ENCODE results near the gene LENG1. TPM values are rescaled to one million over a fixed set of nuclear protein-coding genes. Genes with fewer than 3 reads are reported as not detected.
A peak's percentile ranks its signal among the peaks of the same experiment; 100 is the strongest.
"Not testable (repeated sequence)": the region's sequence is repeated elsewhere in the genome, so short reads cannot be mapped to it uniquely, and the experiment has no call there.

The LENG1 gene
- polyA plus RNA-seq, 3 donors: 7.5 to 10.5 (median 9.8) TPM

DNA sequence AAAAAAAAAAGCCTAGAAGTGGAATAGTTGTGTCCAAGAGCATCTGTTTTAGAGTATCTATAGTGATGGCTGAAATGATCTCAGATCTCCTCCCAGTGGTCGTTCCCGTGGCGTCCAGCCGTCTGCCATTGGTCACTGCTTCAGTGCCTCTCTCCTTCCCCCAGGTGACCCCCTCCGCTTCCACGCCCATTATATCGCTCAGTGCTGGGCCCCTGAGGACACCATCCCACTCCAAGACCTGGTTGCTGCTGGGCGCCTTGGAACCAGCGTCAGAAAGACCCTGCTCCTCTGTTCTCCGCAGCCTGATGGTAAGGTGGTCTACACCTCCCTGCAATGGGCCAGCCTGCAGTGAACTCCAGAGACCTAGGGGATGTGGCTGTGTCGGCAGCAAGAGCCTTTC lies 33.5 kb upstream of the LENG1 start:
- DNase-seq (ENCODE audit: extremely low read depth in 1 of 11, low read depth in 9 of 11, low spot score in 4 of 11): no peak

GRCh38 chr19:54191811-54192453 lies 32.4 kb upstream of the LENG1 start:
- DNase-seq (ENCODE audit: extremely low read depth in 1 of 11, low read depth in 9 of 11, low spot score in 4 of 11): no peak

- DNase-seq (ENCODE audit: extremely low read depth in 1 of 11, low read depth in 9 of 11, low spot score in 4 of 11): peak; percentile 72 to 90 (median 86)
Observed at GRCh38 chr19:54191011-54191810, 31.7 kb upstream of the LENG1 start, which contains the start of gene TSEN34. Gene TSEN34, plus strand, starts transcription at chr19:54191308. Its CDS starts 57 bp downstream, at chr19:54191365.

DNA sequence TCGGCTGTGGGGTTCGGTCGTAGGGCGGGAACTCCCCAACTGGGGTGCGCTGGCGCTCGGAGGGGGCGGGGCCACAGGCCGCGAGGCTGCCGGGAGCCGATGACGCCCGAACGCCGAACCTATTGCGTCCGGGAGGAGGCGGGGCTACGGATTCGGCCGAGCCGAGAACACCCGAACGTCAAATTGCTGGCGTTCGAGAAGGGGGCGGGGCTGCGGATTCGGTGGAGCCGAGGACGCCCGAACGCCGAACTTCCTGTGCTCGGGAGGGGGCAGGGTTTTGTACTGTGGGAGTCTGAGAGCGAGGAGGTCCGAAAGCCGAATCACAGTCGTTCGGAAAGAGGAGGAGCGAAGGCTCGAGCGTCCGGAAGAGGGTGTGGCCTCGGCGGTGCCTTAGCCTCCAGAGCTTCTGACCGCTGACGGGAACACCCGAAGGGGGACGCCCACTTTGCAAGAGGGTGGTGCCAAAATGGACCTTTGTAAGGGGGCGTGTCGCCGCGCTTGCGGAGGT lies 31.0 kb upstream of the LENG1 start:
- peak; percentile 98 to 100 (median 99) for DNase-seq (ENCODE audit: extremely low read depth in 1 of 11, low read depth in 9 of 11, low spot score in 4 of 11)

DNA sequence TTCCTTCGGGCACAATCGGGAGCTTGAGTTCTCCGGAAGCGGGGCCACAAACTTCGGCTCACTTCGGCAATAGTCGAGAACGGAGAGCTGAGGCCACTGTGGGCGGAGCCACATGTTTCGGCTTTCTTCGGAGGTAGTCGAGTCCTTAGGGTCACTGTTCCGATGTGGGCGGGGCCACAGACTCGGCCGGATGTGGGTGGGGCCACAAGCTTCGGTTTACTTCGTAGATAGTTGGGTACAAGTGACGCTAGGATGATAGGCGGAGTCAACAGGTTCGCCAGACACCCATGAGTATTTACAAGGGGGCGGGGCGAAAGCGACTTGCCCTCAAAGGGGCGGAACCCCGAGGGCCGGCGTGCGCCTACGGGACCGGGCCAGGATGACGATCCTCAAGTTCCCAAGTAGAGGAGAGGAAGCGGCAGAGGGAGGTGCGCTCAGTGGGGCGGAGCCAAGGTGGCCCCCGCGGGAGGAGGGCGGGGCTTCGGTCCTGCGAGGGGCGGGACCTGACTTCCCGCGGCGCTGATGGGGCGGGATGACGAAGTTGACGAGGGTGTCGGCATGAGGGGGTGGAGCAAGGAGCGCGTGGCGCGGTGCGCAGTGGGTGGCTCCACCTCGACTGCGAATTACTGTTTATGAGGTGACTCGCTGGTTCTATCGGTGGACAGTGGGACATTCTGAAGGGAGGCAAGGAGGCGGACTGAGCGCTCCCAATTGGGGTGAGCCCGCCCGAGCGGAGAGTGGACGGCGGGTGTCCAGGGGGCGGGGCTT lies 30.4 kb upstream of the LENG1 start:
- peak; percentile 100 for DNase-seq (ENCODE audit: extremely low read depth in 1 of 11, low read depth in 9 of 11, low spot score in 4 of 11)

- DNase-seq (ENCODE audit: extremely low read depth in 1 of 11, low read depth in 9 of 11, low spot score in 4 of 11): no peak
Observed at GRCh38 chr19:54189145-54189734, 29.7 kb upstream of the LENG1 start, which contains the start of gene MBOAT7. Gene MBOAT7, minus strand, starts transcription at chr19:54189580. Its CDS starts 1,072 bp downstream, at chr19:54188508.

GRCh38 chr19:54188215-54188871 lies 28.8 kb upstream of the LENG1 start:
- DNase-seq (ENCODE audit: extremely low read depth in 1 of 11, low read depth in 9 of 11, low spot score in 4 of 11): no peak

DNA sequence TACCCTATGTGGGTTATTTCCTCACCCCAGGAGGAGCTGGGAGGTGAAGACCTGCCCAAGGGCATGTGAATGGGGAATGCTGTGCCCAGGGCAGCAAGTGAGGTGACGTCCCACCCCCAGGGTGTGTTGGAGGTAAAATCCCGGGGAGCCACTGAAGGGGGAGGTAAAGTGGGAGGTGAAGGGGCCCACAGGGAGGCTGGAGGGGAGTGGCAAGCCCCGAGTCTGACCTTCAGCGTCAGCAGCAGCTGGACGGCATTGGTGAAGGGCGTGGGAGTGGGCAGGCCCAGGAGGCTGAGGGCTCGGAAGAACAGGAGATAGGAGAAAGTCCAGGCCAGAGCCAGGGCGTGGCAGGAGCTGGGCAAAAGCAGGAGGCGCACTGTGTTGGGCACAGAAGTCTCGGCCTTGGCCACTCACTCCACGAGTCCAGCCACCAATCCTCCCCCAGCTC lies 27.4 kb upstream of the LENG1 start:
- DNase-seq (ENCODE audit: extremely low read depth in 1 of 11, low read depth in 9 of 11, low spot score in 4 of 11): no peak

DNA sequence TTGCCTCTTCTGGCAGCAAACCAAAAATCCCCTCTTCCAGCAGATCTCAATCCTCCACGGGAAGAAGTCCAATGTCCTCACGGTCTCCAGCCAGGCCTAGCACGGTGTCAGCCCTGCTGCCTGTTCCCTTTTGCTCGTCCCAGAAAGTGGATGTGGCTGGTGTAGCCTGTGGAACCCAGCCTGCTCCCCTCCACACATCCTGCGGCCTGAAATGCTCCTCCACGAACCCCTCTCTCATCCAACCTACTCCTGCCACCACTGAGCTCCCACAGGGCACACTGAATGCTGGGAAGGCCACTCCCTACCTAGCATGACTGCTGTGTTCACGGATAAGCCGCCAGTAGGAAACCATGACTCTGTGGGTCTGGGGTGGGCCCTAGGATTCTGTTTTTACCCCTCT lies 26.8 kb upstream of the LENG1 start:
- no peak for DNase-seq (ENCODE audit: extremely low read depth in 1 of 11, low read depth in 9 of 11, low spot score in 4 of 11)

GRCh38 chr19:54183431-54183830 lies 23.9 kb upstream of the LENG1 start:
- no peak for DNase-seq (ENCODE audit: extremely low read depth in 1 of 11, low read depth in 9 of 11, low spot score in 4 of 11)

GRCh38 chr19:54181894-54182293 lies 22.4 kb upstream of the LENG1 start:
- DNase-seq (ENCODE audit: extremely low read depth in 1 of 11, low read depth in 9 of 11, low spot score in 4 of 11): not testable (repeated sequence)

- DNase-seq (ENCODE audit: extremely low read depth in 1 of 11, low read depth in 9 of 11, low spot score in 4 of 11): no peak
Observed at GRCh38 chr19:54180691-54181091, 21.2 kb upstream of the LENG1 start.

DNA sequence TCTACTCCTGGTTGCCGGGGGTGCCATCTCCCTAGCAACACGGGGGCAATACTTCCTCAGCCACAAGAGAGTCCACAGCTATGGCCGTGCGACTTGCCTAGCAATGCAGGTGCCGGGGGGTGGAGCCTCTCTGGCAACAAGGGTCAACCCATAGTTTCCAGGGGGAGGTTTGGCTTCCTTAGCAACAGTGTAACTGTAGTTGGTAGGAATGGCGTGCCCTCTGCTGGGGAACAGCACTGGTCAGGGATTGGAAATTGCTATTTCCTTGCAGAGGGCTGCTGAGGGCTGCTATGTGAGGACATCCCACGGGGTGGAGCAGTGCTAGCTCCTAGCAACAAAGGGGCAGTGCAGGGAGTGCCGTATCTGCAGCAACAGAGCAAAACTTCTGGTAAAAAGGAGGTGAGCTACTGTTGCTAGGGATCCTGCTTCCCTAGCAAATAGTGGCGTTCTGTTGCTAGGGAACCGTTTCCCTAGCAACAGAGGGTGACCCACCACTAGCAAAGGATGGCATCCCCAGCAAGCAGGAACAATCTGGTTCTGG lies 20.5 kb upstream of the LENG1 start:
- DNase-seq (ENCODE audit: extremely low read depth in 1 of 11, low read depth in 9 of 11, low spot score in 4 of 11): peak in 9 of 11 donors; percentile 44 to 86 (median 80)

DNA sequence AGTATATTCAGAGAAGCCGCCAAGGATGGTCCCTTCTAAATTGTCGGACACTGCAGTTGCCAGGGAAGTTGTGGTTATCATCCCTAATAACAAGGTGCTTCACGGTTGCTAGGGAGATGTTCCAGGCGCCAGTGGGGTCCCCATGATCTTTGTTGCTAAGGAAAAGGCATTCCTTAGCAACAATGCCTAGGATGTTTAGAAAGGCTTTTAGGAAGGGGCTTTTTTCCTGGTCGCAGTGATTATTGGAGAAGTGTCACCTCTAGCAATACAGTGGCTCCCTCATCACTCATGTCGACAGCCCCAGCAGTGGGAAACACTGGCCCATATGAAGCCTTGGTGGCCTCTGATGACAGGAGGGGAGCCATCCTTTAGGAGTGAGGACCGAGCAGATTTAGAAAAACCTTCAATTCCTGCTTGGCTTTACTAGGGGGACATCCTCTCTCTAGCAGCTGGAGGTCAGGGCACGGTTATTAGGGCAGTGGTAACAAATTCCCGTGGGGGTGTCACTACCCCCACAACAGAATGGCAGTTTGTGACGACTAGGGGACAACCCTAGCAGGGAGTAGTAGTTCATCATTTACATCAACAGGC lies 19.8 kb upstream of the LENG1 start:
- no peak for DNase-seq (ENCODE audit: extremely low read depth in 1 of 11, low read depth in 9 of 11, low spot score in 4 of 11)

DNA sequence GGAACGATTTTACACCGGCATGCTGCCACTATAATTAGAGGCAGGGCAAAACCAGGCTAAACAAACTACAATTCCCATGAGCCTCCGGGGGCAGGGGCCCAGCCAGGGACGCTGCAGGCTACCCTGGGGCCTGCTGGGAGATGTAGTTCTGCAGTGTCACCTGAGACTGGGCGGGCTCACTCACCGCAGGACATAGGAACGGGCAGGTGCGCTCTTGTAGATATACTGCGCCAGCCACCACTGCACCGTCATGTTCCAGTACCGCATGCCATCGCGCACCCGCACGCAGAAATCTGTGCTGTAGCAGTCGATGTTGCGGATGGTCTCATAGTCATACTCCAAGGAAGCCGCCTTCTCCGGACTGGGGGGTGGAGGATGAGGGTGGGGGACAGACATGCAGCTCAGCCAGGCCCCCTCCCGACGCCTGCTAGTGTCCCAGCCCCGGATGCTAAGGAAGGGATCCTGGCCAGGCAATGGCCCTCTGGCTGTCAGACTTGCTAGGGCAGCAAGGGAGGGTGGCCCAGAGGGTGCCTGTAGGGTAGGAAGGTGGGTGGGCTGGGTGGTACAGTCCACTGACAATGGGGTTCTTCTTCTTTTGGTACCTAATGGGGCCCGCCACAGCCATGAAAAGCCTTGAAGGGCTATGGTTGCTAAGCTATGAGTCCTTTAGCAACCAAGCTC lies 19.2 kb upstream of the LENG1 start:
- no peak for DNase-seq (ENCODE audit: extremely low read depth in 1 of 11, low read depth in 9 of 11, low spot score in 4 of 11)

- no peak for DNase-seq (ENCODE audit: extremely low read depth in 1 of 11, low read depth in 9 of 11, low spot score in 4 of 11)
Observed at GRCh38 chr19:54173951-54174834, 14.7 kb upstream of the LENG1 start.

GRCh38 chr19:54173359-54173699 lies 13.8 kb upstream of the LENG1 start:
- DNase-seq (ENCODE audit: extremely low read depth in 1 of 11, low read depth in 9 of 11, low spot score in 4 of 11): no peak
